ENCODE measurements around the gene AUTS2.

GRCh38 chr7:70563960-70564359, 965.7 kb downstream of the AUTS2 start:
- TF ChIP-seq EZH2phosphoT487 (conservative IDR thresholded peaks at IDR 0.05; ENCODE audit: low read length) (no peak), CTCF (IDR thresholded peaks at IDR 0.05; ENCODE audit: insufficient read depth, low read length, poor library complexity, severe bottlenecking) (no peak)

Measured in SU-DHL-6 (cell line).